MM.1S (cell line): ENCODE data around the gene MYLK4.

Experiments
- DNase-seq: peaks from one replicate; pipeline ENCODE4 v3.0.0-alpha.2; 2015
- H2AFZ ChIP-seq: fragments of 300-600 bp; sonication (generic); 2 replicates; pipeline ENCODE4 v1.6.0; 2016; ENCODE audit warnings: antibody characterized with exemption, low read length
- H3F3A ChIP-seq: fragments of 300-600 bp; sonication (generic); 2 replicates; pipeline ENCODE4 v1.6.1; 2016; ENCODE audit warnings: mild to moderate bottlenecking, antibody characterized with exemption, low read length, moderate library complexity, mixed read lengths; ENCODE audit not compliant: insufficient read depth
- H3K27ac ChIP-seq: fragments of 300-600 bp; sonication (generic); 2 replicates; pipeline ENCODE4 v1.5.1; 2016; ENCODE audit warnings: mild to moderate bottlenecking, low read length
- H3K27me3 ChIP-seq: fragments of 300-600 bp; sonication (generic); replicated peaks from 2 replicates; pipeline ENCODE4 v1.6.0; 2016; ENCODE audit warnings: low read length; ENCODE audit not compliant: insufficient read depth
- H3K36me3 ChIP-seq: fragments of 300-600 bp; sonication (generic); replicated peaks from 2 replicates; pipeline ENCODE4 v1.6.1; 2016; ENCODE audit warnings: mild to moderate bottlenecking, low read length, mixed read lengths; ENCODE audit not compliant: insufficient read depth
- H3K4me1 ChIP-seq: fragments of 300-600 bp; sonication (generic); 2 replicates; pipeline ENCODE4 v1.6.1; 2016; ENCODE audit warnings: low read length, mixed read lengths
- H3K4me2 ChIP-seq: fragments of 300-600 bp; sonication (generic); 2 replicates; pipeline ENCODE4 v1.6.0; 2016; ENCODE audit warnings: low read depth, low read length
- H3K4me3 ChIP-seq: fragments of 300-600 bp; sonication (generic); 2 replicates; pipeline ENCODE4 v1.5.1; 2016; ENCODE audit warnings: low read length, mixed read lengths
- H3K79me2 ChIP-seq: fragments of 300-600 bp; sonication (generic); 2 replicates; pipeline ENCODE4 v1.6.1; 2016; ENCODE audit warnings: mixed run types, low read length, mixed read lengths
- H3K9ac ChIP-seq: fragments of 300-600 bp; sonication (generic); 2 replicates; pipeline ENCODE4 v1.6.1; 2016; ENCODE audit warnings: low read length, mixed read lengths
- H3K9me2 ChIP-seq: fragments of 300-600 bp; sonication (generic); replicated peaks from 2 replicates; pipeline ENCODE4 v1.6.1; 2016; ENCODE audit warnings: mild to moderate bottlenecking, low read length, mixed read lengths; ENCODE audit not compliant: insufficient read depth
- H3K9me3 ChIP-seq: fragments of 300-600 bp; sonication (generic); replicated peaks from 2 replicates; pipeline ENCODE4 v1.6.1; 2016; ENCODE audit warnings: mild to moderate bottlenecking, low read length, mixed read lengths; ENCODE audit not compliant: insufficient read depth
- H4K20me1 ChIP-seq: fragments of 300-600 bp; sonication (generic); 2 replicates; pipeline ENCODE4 v1.6.1; 2016; ENCODE audit warnings: mild to moderate bottlenecking, low read length, moderate library complexity, mixed read lengths; ENCODE audit not compliant: insufficient read depth
- EZH2 ChIP-seq: fragments of 300-600 bp; sonication (generic); optimal IDR thresholded peaks from 2 replicates; pipeline ENCODE3; 2017; ENCODE audit warnings: low read depth, mild to moderate bottlenecking, antibody characterized with exemption, low read length, mixed read lengths
- EZH2phosphoT487 ChIP-seq: fragments of 300-600 bp; sonication (generic); IDR thresholded peaks from 2 replicates; pipeline ENCODE4 v1.6.1; 2018; ENCODE audit warnings: antibody characterized with exemption, low read length
- TF ChIP-seq, protein P1 (sequence below): fragments of 300-600 bp; sonication (generic); IDR thresholded peaks from 2 replicates; pipeline ENCODE4 v1.5.1; 2016; ENCODE audit warnings: antibody characterized with exemption, low read length, mixed read lengths

The MYLK4 gene

DNA sequence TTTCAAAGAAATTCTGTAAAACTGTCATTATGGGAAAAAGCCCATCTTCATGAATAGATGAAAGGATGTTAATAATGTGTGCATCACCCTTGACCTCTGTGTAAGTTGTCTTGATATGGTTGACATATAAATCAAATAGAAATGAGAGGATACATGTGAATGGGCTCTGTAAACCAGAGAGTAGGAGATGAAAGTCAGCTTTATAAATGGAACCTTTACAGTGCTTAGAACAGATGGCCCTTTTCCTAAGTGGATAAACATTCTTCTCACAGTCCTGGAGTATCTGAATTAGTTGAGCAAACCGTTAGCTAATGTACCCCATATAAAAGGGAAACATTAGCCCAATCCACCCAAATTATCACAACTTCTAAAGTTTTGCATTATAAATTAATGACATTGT, 57.5 kb downstream of the MYLK4 start:
- Histone ChIP-seq H3K79me2 (no peaks in the 10 kb centered on the region), H3K36me3 (no peaks in the 10 kb centered on the region), H3K9me2 (no peaks in the 10 kb centered on the region), H3K4me3 (no peak overlapping the region), H2AFZ (no peak overlapping the region), H3F3A (no peaks in the 10 kb centered on the region), H3K9ac (no peak overlapping the region), H3K4me2 (no peak overlapping the region), H3K4me1 (no peaks in the 10 kb centered on the region), H4K20me1 (no peaks in the 10 kb centered on the region), H3K27ac (no peak overlapping the region), H3K9me3 (no peaks in the 10 kb centered on the region), H3K27me3 (no peaks in the 10 kb centered on the region)
- no peak for DNase-seq
- TF ChIP-seq, protein P1, sequence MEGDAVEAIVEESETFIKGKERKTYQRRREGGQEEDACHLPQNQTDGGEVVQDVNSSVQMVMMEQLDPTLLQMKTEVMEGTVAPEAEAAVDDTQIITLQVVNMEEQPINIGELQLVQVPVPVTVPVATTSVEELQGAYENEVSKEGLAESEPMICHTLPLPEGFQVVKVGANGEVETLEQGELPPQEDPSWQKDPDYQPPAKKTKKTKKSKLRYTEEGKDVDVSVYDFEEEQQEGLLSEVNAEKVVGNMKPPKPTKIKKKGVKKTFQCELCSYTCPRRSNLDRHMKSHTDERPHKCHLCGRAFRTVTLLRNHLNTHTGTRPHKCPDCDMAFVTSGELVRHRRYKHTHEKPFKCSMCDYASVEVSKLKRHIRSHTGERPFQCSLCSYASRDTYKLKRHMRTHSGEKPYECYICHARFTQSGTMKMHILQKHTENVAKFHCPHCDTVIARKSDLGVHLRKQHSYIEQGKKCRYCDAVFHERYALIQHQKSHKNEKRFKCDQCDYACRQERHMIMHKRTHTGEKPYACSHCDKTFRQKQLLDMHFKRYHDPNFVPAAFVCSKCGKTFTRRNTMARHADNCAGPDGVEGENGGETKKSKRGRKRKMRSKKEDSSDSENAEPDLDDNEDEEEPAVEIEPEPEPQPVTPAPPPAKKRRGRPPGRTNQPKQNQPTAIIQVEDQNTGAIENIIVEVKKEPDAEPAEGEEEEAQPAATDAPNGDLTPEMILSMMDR, result no peak
- no peak for TF ChIP-seq EZH2
- no peak for TF ChIP-seq EZH2phosphoT487

DNA sequence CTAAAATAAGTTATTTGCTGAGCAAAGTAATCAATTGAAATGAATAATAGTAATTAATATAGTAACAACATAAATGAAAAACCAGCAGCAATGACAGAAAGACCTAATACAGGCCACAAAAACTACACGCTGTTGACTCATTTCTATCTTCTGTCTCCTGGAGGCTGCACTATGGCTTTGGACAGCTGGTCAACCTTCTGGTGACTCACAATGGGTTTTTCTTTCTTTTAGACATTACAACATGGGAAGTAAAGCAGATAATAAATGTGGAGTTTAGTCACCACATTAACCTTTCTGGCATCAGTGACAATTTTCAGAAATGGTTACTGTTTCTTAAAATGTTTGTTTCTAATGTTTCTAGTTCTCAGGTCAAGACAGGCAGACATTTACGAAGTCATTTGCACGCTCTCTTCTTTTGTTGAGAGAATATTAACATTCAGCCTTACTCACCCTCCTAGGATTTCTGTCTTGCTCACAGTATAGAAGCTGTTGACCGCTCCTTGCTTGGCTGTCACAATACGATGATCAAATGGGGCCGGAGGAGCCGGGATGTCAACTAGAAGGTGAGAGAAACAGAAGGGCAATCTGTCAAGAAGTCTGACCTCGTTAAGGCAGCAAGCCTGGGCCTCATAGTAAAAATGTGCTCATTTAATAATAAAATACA, 62.2 kb downstream of the MYLK4 start:
- no peak overlapping the region for H3K4me2 ChIP-seq
- DNase-seq, result no peak
- no peak overlapping the region for H3K9ac ChIP-seq
- no peaks in the 10 kb centered on the region for H3F3A ChIP-seq
- H3K4me1 ChIP-seq, result no peaks in the 10 kb centered on the region
- no peak overlapping the region for H3K4me3 ChIP-seq
- H3K27ac ChIP-seq, result no peak overlapping the region
- no peaks in the 10 kb centered on the region for H4K20me1 ChIP-seq
- H3K36me3 ChIP-seq, result no peaks in the 10 kb centered on the region
- no peaks in the 10 kb centered on the region for H3K27me3 ChIP-seq
- TF ChIP-seq EZH2phosphoT487 (no peak), EZH2 (no peak)
- TF ChIP-seq, protein P1, result no peak
- no peaks in the 10 kb centered on the region for H3K79me2 ChIP-seq
- no peaks in the 10 kb centered on the region for H3K9me3 ChIP-seq
- no peak overlapping the region for H2AFZ ChIP-seq
- H3K9me2 ChIP-seq, result no peaks in the 10 kb centered on the region

DNA sequence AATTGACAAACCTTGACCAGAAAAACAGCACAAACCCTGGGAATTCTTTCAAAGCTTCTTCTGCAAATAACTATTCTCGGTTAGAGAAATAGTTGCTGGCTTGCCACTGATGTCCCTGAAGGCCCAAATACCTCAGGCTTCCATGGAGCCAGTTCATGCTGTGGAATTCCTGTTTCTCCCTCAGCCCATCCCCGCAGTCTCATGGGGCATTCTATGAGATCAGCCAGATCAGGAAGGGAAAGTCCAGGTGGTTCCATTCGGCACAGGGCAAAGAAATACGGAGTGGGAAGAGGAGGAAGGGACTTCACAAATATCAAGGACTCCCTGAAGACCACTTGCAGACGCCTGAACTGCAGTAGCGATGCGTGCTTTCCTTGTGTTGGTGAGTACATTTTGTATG, 63.3 kb downstream of the MYLK4 start:
- Histone ChIP-seq H3K9me3 (no peaks in the 10 kb centered on the region), H3K9me2 (no peaks in the 10 kb centered on the region), H4K20me1 (no peaks in the 10 kb centered on the region), H3K4me3 (no peak overlapping the region), H2AFZ (no peak overlapping the region), H3K9ac (no peak overlapping the region), H3K4me2 (no peak overlapping the region), H3K4me1 (no peaks in the 10 kb centered on the region), H3K79me2 (no peaks in the 10 kb centered on the region), H3K36me3 (no peaks in the 10 kb centered on the region), H3K27me3 (no peaks in the 10 kb centered on the region), H3F3A (no peaks in the 10 kb centered on the region), H3K27ac (no peak overlapping the region)
- TF ChIP-seq, protein P1, result no peak
- TF ChIP-seq EZH2phosphoT487, result no peak
- no peak for TF ChIP-seq EZH2
- no peak for DNase-seq
